Stimulated activated CD8-positive, alpha-beta memory T cell treated with anti-CD3 and anti-CD28 coated beads, Interleukin-4, amount 100 ng/mL, for 1 hour (primary cell): ENCODE results near the gene CDHR5.

Experiments
- DNase-seq, 2 donors: peaks; one replicate each; pipeline ENCODE4 v3.0.0-alpha.2; 2020; ENCODE audit warnings: low read depth in 2 of 2, low spot score in 1 of 2

CDHR5 gene

GRCh38 chr11:611001-611996 lies 13.5 kb downstream of the CDHR5 start:
- no peak for DNase-seq

GRCh38 chr11:610146-610801 lies 14.5 kb downstream of the CDHR5 start:
- no peak for DNase-seq

- DNase-seq, result no peak
Measured at GRCh38 chr11:609341-609811, 15.4 kb downstream of the CDHR5 start.

- no peak for DNase-seq
Measured at GRCh38 chr11:608791-609251, 15.9 kb downstream of the CDHR5 start.

GRCh38 chr11:607971-608659 lies 16.6 kb downstream of the CDHR5 start:
- DNase-seq, result no peak

GRCh38 chr11:607020-607780 lies 17.6 kb downstream of the CDHR5 start:
- no peak for DNase-seq

GRCh38 chr11:606245-606644 lies 18.5 kb downstream of the CDHR5 start:
- DNase-seq, result no peak

- DNase-seq, result no peak
Measured at GRCh38 chr11:605286-606129, 19.2 kb downstream of the CDHR5 start.

- no peak for DNase-seq
Measured at GRCh38 chr11:603154-603553, 21.6 kb downstream of the CDHR5 start.

- no peak for DNase-seq
Measured at GRCh38 chr11:601573-602245, 23.0 kb downstream of the CDHR5 start.

- no peak for DNase-seq
Measured at GRCh38 chr11:598005-598680, 26.6 kb downstream of the CDHR5 start.

GRCh38 chr11:597166-597725 lies 27.5 kb downstream of the CDHR5 start:
- DNase-seq, result no peak

- no peak for DNase-seq
Measured at GRCh38 chr11:596374-596773, 28.4 kb downstream of the CDHR5 start.

- DNase-seq, result no peak
Measured at GRCh38 chr11:595400-595799, 29.4 kb downstream of the CDHR5 start.

GRCh38 chr11:593347-593746 lies 31.4 kb downstream of the CDHR5 start:
- no peak for DNase-seq

GRCh38 chr11:592918-593317 lies 31.8 kb downstream of the CDHR5 start:
- no peak for DNase-seq

- DNase-seq, result no peak
Measured at GRCh38 chr11:592501-592900, 32.3 kb downstream of the CDHR5 start.

- no peak for DNase-seq
Measured at GRCh38 chr11:590997-591396, 33.8 kb downstream of the CDHR5 start.
